Measurements from ENCODE around the gene INHBC. TPM values are rescaled to one million over a fixed set of nuclear protein-coding genes. Genes with fewer than 3 reads are reported as not detected.
"Not testable (repeated sequence)": the region's sequence is repeated elsewhere in the genome, so short reads cannot be mapped to it uniquely, and the experiment has no call there.

The INHBC gene
- total RNA-seq, 4 donors from 2014 or later: not detected

DNA sequence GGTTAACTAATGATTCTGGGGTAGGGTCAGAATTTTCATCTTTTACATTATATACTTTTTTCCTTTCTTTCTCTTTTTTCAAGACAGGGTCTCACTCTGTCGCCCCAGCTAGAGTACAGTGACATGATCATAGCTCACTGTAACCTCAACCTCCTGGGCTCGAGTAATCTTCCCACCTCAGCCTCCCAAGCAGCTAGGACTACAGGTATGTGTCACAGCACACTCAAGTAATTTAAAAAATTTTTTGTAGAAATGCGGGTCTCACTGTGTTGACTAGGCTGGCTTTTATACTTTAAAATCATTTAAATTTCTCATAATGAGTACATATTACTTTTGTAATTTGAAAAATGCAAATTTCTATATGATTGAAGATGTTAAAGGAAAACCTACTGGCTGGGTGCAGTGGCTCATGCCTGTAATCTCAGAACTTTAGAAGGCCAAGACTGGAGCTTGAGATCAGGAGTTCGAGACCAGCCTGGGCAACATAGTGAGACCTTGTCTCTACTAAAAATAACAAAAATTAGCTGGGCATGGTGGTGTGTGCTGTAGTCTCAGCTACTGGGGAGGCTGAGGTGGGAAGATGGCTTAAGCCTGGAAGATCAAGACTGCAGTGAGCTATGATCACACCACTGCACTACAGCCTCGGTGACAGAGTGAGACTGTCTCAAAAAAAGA, 29.5 kb upstream of the INHBC start:
- H3K27me3 ChIP-seq: no peaks in the 10 kb centered on the region
- TF ChIP-seq, protein P1, sequence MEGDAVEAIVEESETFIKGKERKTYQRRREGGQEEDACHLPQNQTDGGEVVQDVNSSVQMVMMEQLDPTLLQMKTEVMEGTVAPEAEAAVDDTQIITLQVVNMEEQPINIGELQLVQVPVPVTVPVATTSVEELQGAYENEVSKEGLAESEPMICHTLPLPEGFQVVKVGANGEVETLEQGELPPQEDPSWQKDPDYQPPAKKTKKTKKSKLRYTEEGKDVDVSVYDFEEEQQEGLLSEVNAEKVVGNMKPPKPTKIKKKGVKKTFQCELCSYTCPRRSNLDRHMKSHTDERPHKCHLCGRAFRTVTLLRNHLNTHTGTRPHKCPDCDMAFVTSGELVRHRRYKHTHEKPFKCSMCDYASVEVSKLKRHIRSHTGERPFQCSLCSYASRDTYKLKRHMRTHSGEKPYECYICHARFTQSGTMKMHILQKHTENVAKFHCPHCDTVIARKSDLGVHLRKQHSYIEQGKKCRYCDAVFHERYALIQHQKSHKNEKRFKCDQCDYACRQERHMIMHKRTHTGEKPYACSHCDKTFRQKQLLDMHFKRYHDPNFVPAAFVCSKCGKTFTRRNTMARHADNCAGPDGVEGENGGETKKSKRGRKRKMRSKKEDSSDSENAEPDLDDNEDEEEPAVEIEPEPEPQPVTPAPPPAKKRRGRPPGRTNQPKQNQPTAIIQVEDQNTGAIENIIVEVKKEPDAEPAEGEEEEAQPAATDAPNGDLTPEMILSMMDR (IDR thresholded peaks at IDR 0.05): no peak
- TF ChIP-seq POLR2A (IDR thresholded peaks at IDR 0.05): no peak
- no peak overlapping the region for H3K27ac ChIP-seq
- no peaks in the 10 kb centered on the region for H3K36me3 ChIP-seq
- H3K4me1 ChIP-seq: no peaks in the 10 kb centered on the region
- no peaks in the 10 kb centered on the region for H3K9me3 ChIP-seq
- no peak for DNase-seq
- H3K4me3 ChIP-seq: no peak overlapping the region

DNA sequence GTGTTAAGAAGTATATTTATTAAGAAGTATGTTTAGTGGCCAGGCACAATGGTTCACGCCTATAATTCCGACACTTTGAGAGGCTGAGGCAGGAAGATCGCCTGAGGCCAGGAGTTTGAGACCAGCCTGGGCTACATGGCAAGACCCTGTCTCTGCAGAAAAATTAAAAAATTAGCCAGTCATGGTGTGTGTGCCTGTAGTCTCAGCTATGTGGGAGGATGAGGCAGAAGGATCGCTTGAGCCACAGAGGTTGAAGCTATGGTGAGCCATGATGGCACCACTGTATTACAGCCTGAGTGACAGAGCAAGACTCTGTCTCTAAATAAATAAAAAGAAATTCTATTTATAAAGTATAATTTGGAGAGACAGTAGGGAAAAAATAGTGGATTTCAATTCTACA, 24.1 kb upstream of the INHBC start:
- Histone ChIP-seq H3K4me3 (no peak overlapping the region), H3K9me3 (no peaks in the 10 kb centered on the region)
- TF ChIP-seq, protein P1 (IDR thresholded peaks at IDR 0.05): no peak
- TF ChIP-seq POLR2A (IDR thresholded peaks at IDR 0.05): no peak

DNA sequence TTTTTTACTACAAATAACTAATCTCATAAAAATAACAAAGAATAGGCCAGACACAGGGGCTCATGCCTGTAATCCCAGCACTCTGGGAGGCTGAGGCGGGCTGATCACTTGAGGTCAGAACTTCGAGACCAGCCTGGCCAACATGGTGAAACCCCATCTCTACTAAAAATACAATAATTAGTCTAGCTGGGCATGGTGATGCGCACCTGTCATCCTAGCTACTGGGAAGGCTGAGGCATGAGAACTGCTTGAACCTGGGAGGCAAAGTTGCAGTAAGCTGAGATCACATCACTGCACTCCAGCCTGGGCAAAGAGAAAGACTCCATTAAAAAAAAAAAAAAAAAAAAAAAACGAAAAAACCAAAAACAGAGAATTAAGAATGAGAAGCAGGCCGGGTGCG, 20.4 kb upstream of the INHBC start:
- H3K4me1 ChIP-seq, H3K4me3 ChIP-seq, H3K9me3 ChIP-seq, H3K36me3 ChIP-seq, DNase-seq, H3K27ac ChIP-seq, H3K27me3 ChIP-seq: not testable (repeated sequence)

More for the DNA sequence above, 24.1 kb upstream of the INHBC start:
- Histone ChIP-seq H3K27ac (no peak overlapping the region), H3K27me3 (no peaks in the 10 kb centered on the region), H3K36me3 (no peaks in the 10 kb centered on the region), H3K4me1 (no peaks in the 10 kb centered on the region)
- DNase-seq: no peak

DNA sequence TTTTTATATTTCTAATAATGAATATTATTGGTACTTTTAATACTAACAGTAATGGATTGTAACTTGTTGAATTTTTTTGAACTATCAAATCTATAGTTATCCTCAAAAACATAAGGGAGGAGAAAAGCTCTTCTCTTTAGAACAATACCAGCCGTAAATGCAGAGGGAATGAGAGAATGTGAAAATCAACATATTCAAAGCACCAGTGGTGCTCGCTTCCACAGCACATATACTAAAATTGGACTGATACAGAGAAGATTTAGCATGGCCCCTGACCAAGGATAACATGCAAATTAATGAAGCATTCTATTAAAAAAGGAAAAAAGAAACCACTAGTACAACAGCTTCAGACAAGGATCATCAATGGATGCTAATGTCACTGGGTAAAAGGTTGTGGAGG, 19.5 kb upstream of the INHBC start:
- Histone ChIP-seq H3K9me3 (no peaks in the 10 kb centered on the region), H3K27me3 (no peaks in the 10 kb centered on the region), H3K4me1 (no peaks in the 10 kb centered on the region), H3K4me3 (no peak overlapping the region), H3K27ac (no peak overlapping the region), H3K36me3 (no peaks in the 10 kb centered on the region)
- TF ChIP-seq POLR2A (IDR thresholded peaks at IDR 0.05): no peak
- TF ChIP-seq, protein P1 (IDR thresholded peaks at IDR 0.05): no peak
- no peak for DNase-seq

DNA sequence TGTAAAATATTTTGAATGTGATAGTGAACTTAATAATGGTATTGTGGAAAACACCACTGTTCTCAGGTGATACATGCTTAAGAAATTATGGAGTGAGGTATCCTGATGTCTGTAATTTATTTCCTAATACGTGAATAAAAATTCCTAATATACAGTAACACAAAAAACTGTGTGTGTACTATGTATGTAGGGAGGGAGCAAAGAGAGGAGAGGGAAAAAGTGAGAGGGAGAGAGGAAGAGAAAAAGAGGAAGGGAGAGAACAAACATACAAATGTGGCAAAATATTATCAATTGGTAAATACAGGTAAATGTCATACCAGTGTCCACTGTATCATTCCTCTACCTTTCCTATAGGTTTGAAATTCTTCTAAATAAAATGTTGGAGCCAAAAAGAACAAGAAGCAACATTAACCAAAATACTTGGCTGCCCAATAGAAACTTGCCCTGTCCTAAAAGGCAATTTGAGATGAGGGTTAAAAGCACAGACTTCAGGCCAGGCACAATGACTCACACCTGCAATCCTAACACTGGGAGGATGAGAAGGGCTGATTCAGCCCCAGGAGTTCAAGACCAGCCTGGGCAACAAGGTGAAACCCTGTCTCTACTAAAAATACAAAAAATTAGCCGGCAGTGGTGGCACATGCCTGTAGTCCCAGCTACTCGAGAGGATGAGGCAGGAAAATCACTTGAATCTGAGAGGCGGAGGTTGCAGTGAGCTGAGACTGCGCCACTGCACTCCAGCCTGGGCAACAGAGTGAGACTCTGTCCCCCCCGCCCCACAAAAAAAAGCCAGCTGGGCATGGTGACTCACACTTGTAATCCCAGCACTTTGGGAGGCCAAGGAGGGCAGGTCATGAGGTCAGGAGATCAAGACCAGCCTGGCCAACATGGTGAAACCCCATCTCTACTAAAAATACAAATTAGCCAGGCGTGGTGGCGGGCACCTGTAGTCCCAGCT, 18.3 kb upstream of the INHBC start:
- H3K9me3 ChIP-seq: no peaks in the 10 kb centered on the region
- TF ChIP-seq, protein P1 (IDR thresholded peaks at IDR 0.05): no peak
- TF ChIP-seq POLR2A (IDR thresholded peaks at IDR 0.05): no peak
- no peaks in the 10 kb centered on the region for H3K27me3 ChIP-seq
- H3K4me3 ChIP-seq: no peak overlapping the region
- no peak overlapping the region for H3K27ac ChIP-seq
- no peak for DNase-seq
- no peaks in the 10 kb centered on the region for H3K4me1 ChIP-seq
- H3K36me3 ChIP-seq: no peaks in the 10 kb centered on the region

DNA sequence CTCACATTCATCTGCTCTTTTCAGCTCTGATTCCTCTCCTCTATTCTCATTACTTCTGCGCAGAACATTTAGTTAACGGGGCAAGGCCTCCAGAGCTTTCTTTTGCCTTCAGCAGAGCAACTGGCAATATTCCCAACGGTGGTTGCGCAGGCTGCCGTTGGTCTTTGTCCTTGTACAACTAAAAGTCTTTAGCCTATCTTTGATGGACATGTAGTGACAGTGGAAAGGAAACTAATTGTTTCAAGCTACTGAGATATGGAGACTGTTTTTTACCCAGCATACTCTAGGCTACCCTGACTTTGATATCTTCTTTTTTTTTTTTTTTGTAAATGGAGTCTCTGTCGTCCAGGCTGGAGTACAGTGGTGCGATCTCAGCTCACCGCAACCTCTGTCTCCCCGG, 16.3 kb upstream of the INHBC start:
- Histone ChIP-seq H3K4me3 (no peak overlapping the region), H3K9me3 (no peaks in the 10 kb centered on the region), H3K27ac (no peak overlapping the region), H3K4me1 (no peaks in the 10 kb centered on the region), H3K36me3 (peaks cover 0 to 4% (median 0%) of the 10 kb centered on the region in 3 donors), H3K27me3 (no peaks in the 10 kb centered on the region)
- no peak for TF ChIP-seq POLR2A (IDR thresholded peaks at IDR 0.05)
- TF ChIP-seq, protein P1 (IDR thresholded peaks at IDR 0.05): no peak
- no peak for DNase-seq
